Umbilical cord (tissue), 2 donors: ENCODE results near the gene GBF1. TPM values are rescaled to one million over a fixed set of nuclear protein-coding genes. Genes with fewer than 3 reads are reported as not detected.

Source experiments
- DNase-seq: peaks from one replicate; pipeline ENCODE4 v3.0.0-alpha.2; 2015; ENCODE audit warnings: low spot score
- total RNA-seq: library from RNA; depleted of rRNA; stranded (reverse); fragments of >200 nt; gene quantifications from one replicate; pipeline ENCODE4 v1.2.3, GENCODE V29; 2014; ENCODE audit warnings: low replicate concordance; ENCODE audit not compliant: insufficient read depth

Gene GBF1
- total RNA-seq, 1 donor from 2014 or later = 17.1 TPM

- no peak for DNase-seq
Measured at GRCh38 chr10:102407425-102408130, 162.2 kb downstream of the GBF1 start.

- DNase-seq = no peak
Measured at GRCh38 chr10:102408131-102408727, 162.9 kb downstream of the GBF1 start.

- DNase-seq = peak; percentile 89
Measured at GRCh38 chr10:102408728-102409603, 163.6 kb downstream of the GBF1 start.

GRCh38 chr10:102409604-102410428 lies 164.5 kb downstream of the GBF1 start:
- peak; percentile 49 for DNase-seq

- DNase-seq = peak; percentile 73
Measured at GRCh38 chr10:102410429-102411073, 165.2 kb downstream of the GBF1 start.

- DNase-seq = no peak
Measured at GRCh38 chr10:102411341-102412255, 166.3 kb downstream of the GBF1 start.

GRCh38 chr10:102412293-102412692 lies 167.0 kb downstream of the GBF1 start:
- DNase-seq = no peak

- no peak for DNase-seq
Measured at GRCh38 chr10:102413053-102413705, 167.8 kb downstream of the GBF1 start.

- no peak for DNase-seq
Measured at GRCh38 chr10:102413806-102414561, 168.7 kb downstream of the GBF1 start.

GRCh38 chr10:102414749-102415148 lies 169.4 kb downstream of the GBF1 start:
- no peak for DNase-seq

GRCh38 chr10:102416283-102416682 lies 171.0 kb downstream of the GBF1 start:
- DNase-seq = no peak

- DNase-seq = no peak
Measured at GRCh38 chr10:102416695-102417094, 171.4 kb downstream of the GBF1 start.

GRCh38 chr10:102418622-102419268 lies 173.4 kb downstream of the GBF1 start, which contains the start of gene PSD:
TSS of gene PSD (minus strand) at chr10:102418785. CDS start at chr10:102417038, 1,747 bp downstream.
- DNase-seq = no peak

- no peak for DNase-seq
Measured at GRCh38 chr10:102419269-102420180, 174.2 kb downstream of the GBF1 start.

- DNase-seq = no peak
Measured at GRCh38 chr10:102420181-102420713, 174.9 kb downstream of the GBF1 start.

GRCh38 chr10:102420714-102421506 lies 175.6 kb downstream of the GBF1 start, which contains the start of gene FBXL15:
TSS of gene FBXL15 (plus strand) at chr10:102420836. CDS start at chr10:102421130, 294 bp downstream.
- peak; percentile 99 for DNase-seq
